ENCODE results near the gene EPHB2. TPM values are rescaled to one million over a fixed set of nuclear protein-coding genes. Genes with fewer than 3 reads are reported as not detected.

The EPHB2 gene
- total and polyA plus RNA-seq, 2 donors (not counting 3 experiments of a cell fraction or from before 2014, with no cell fraction given), result 50.8 to 69.1 TPM

GRCh38 chr1:22818061-22818770 is 107.6 kb downstream of the EPHB2 start:
- dilution Hi-C loops (cut with MboI; ENCODE audit: extremely low pct_ligation_motif_present, low sequenced_read_pairs), result no loop called here
- H3K27ac ChIP-seq (ENCODE audit: insufficient read depth, low read depth, low read length), result no peak overlapping the region
- no peaks in the 10 kb centered on the region for H3K36me3 ChIP-seq (ENCODE audit: control insufficient read depth in 2 of 2, extremely low read depth in 1 of 2, insufficient read depth in 2 of 2, low read length in 2 of 2)
- intact Hi-C loops (cut with micrococcal nuclease), result no loop called here
- no peaks in the 10 kb centered on the region for H3K9me3 ChIP-seq (replicated peaks; ENCODE audit: control insufficient read depth, insufficient read depth, low read length)
- DNase-seq (ENCODE audit: low read depth, low spot score), result no peak
- no peak for FAIRE-seq
- no peak overlapping the region for H3K4me2 ChIP-seq (ENCODE audit: insufficient read depth, low read length)
- H3K9ac ChIP-seq (replicated peaks; ENCODE audit: extremely low read depth, insufficient read depth, low read length), result no peak overlapping the region
- H3K9me1 ChIP-seq (replicated peaks; ENCODE audit: control insufficient read depth, extremely low read depth, insufficient read depth, low read length), result no peaks in the 10 kb centered on the region
- no peak overlapping the region for H2AFZ ChIP-seq (ENCODE audit: low read depth, low read length)
- H3K4me3 ChIP-seq (replicated peaks in 1 of 3; ENCODE audit: insufficient read depth in 1 of 3, low read depth in 1 of 3, low read length in 3 of 3), result no peak overlapping the region
- no peaks in the 10 kb centered on the region for H4K20me1 ChIP-seq (replicated peaks; ENCODE audit: control insufficient read depth, extremely low read depth, insufficient read depth, low read length)
- peaks cover 13% of the 10 kb centered on the region for H3K4me1 ChIP-seq (ENCODE audit: control insufficient read depth, extremely low read depth, insufficient read depth, low read length)
- no peaks in the 10 kb centered on the region for H3K27me3 ChIP-seq (ENCODE audit: control insufficient read depth in 2 of 2, insufficient read depth in 2 of 2, low read length in 2 of 2)
- POLR2A ChIA-PET, result interaction anchor here (0.6 kb wide), 1 partner anchor 24 kb away, joined by 3 read pairs; no protein-coding TSS in a partner anchor
- no peaks in the 10 kb centered on the region for H3K79me2 ChIP-seq (ENCODE audit: control insufficient read depth, insufficient read depth, low read length)
- no peak for TF ChIP-seq JUN (IDR thresholded peaks at IDR 0.05; ENCODE audit: borderline replicate concordance, insufficient read depth, insufficient read length, low read depth)
- TF ChIP-seq MAX (IDR thresholded peaks at IDR 0.05; ENCODE audit: insufficient read depth, insufficient read length), result peak; percentile 47
- TF ChIP-seq EZH2 (IDR thresholded peaks at IDR 0.05; ENCODE audit: borderline replicate concordance, low read depth, low read length, severe bottlenecking), result no peak
- CTCF ChIA-PET, result interaction anchor here (0.6 to 2.1 kb wide), 5 partner anchors 8 to 114 kb away, joined by 3 to 7 read pairs (median 6); no protein-coding TSS in a partner anchor
- no TSS peak for BruUV-seq (replicated peaks)

GRCh38 chr1:22819361-22819760 is 108.7 kb downstream of the EPHB2 start:
- dilution Hi-C loops (cut with MboI; ENCODE audit: extremely low pct_ligation_motif_present, low sequenced_read_pairs), result no loop called here
- H2AFZ ChIP-seq (ENCODE audit: low read depth, low read length), result no peak overlapping the region

More at GRCh38 chr1:22819361-22819760, 108.7 kb downstream of the EPHB2 start:
- Histone ChIP-seq H3K9ac (replicated peaks; ENCODE audit: extremely low read depth, insufficient read depth, low read length) (no peak overlapping the region), H3K4me1 (ENCODE audit: control insufficient read depth, extremely low read depth, insufficient read depth, low read length) (peaks cover 13% of the 10 kb centered on the region), H3K9me1 (replicated peaks; ENCODE audit: control insufficient read depth, extremely low read depth, insufficient read depth, low read length) (no peaks in the 10 kb centered on the region), H3K9me3 (replicated peaks; ENCODE audit: control insufficient read depth, insufficient read depth, low read length) (no peaks in the 10 kb centered on the region), H3K27ac (ENCODE audit: insufficient read depth, low read depth, low read length) (no peak overlapping the region), H3K27me3 (ENCODE audit: control insufficient read depth in 2 of 2, insufficient read depth in 2 of 2, low read length in 2 of 2) (no peaks in the 10 kb centered on the region), H4K20me1 (replicated peaks; ENCODE audit: control insufficient read depth, extremely low read depth, insufficient read depth, low read length) (no peaks in the 10 kb centered on the region), H3K79me2 (ENCODE audit: control insufficient read depth, insufficient read depth, low read length) (peaks cover 2% of the 10 kb centered on the region), H3K4me3 (replicated peaks in 1 of 3; ENCODE audit: insufficient read depth in 1 of 3, low read depth in 1 of 3, low read length in 3 of 3) (no peak overlapping the region), H3K4me2 (ENCODE audit: insufficient read depth, low read length) (no peak overlapping the region), H3K36me3 (ENCODE audit: control insufficient read depth in 2 of 2, extremely low read depth in 1 of 2, insufficient read depth in 2 of 2, low read length in 2 of 2) (no peaks in the 10 kb centered on the region)
- BruUV-seq (replicated peaks), result no TSS peak
- ChIA-PET POLR2A (no interaction called here), CTCF (interaction anchor here (1.7 to 2.1 kb wide), 2 partner anchors 43 to 114 kb away, joined by 5 to 7 read pairs; no protein-coding TSS in a partner anchor)
- TF ChIP-seq JUN (IDR thresholded peaks at IDR 0.05; ENCODE audit: borderline replicate concordance, insufficient read depth, insufficient read length, low read depth), result no peak
- TF ChIP-seq FOS (IDR thresholded peaks at IDR 0.05; ENCODE audit: borderline replicate concordance, insufficient read depth, low read length), result no peak
- no peak for TF ChIP-seq POLR2AphosphoS5 (IDR thresholded peaks at IDR 0.05; ENCODE audit: insufficient read depth, low read depth, low read length)
- TF ChIP-seq GATA2 (IDR thresholded peaks at IDR 0.05; ENCODE audit: insufficient read depth, insufficient read length, low read depth, low read length), result no peak
- no peak for TF ChIP-seq POLR2A (IDR thresholded peaks at IDR 0.05; ENCODE audit: low read depth, low read length)
- TF ChIP-seq MAX (IDR thresholded peaks at IDR 0.05; ENCODE audit: insufficient read depth, insufficient read length), result no peak
- no peak for TF ChIP-seq EZH2 (IDR thresholded peaks at IDR 0.05; ENCODE audit: borderline replicate concordance, low read depth, low read length, severe bottlenecking)
- TF ChIP-seq MYC (IDR thresholded peaks at IDR 0.05; ENCODE audit: low read depth, low read length), result no peak
- no peak for TF ChIP-seq CTCF (IDR thresholded peaks at IDR 0.05; ENCODE audit: extremely low read depth in 1 of 2, insufficient read depth in 1 of 2, low read depth in 1 of 2, low read length in 2 of 2)
- intact Hi-C loops (cut with micrococcal nuclease), result no loop called here
- no peak for FAIRE-seq
- DNase-seq (ENCODE audit: low read depth, low spot score), result no peak
